Neuron (in vitro differentiated cells): ENCODE data around the gene AIG1.
"Not testable (repeated sequence)": the region's sequence is repeated elsewhere in the genome, so short reads cannot be mapped to it uniquely, and the experiment has no call there.

Experiments
- H2AFZ ChIP-seq: one replicate; pipeline ENCODE4 v1.6.1; 2013; ENCODE audit warnings: low read depth, mild to moderate bottlenecking, inconsistent platforms, low read length, moderate library complexity
- H3K27me3 ChIP-seq: one replicate; pipeline ENCODE4 v1.6.1; 2013; ENCODE audit warnings: low read length; ENCODE audit not compliant: insufficient read depth
- H3K36me3 ChIP-seq: one replicate; pipeline ENCODE4 v1.6.1; 2013; ENCODE audit warnings: low read length; ENCODE audit not compliant: insufficient read depth
- H3K4me1 ChIP-seq: one replicate; pipeline ENCODE4 v1.6.1; 2013; ENCODE audit warnings: low read length; ENCODE audit not compliant: insufficient read depth
- H3K4me3 ChIP-seq: 2 replicates; pipeline ENCODE4 v1.5.1; 2013; ENCODE audit warnings: mild to moderate bottlenecking, low read length, moderate library complexity
- H3K9me3 ChIP-seq: one replicate; pipeline ENCODE4 v1.6.1; 2013; ENCODE audit warnings: low read length

AIG1 gene

DNA sequence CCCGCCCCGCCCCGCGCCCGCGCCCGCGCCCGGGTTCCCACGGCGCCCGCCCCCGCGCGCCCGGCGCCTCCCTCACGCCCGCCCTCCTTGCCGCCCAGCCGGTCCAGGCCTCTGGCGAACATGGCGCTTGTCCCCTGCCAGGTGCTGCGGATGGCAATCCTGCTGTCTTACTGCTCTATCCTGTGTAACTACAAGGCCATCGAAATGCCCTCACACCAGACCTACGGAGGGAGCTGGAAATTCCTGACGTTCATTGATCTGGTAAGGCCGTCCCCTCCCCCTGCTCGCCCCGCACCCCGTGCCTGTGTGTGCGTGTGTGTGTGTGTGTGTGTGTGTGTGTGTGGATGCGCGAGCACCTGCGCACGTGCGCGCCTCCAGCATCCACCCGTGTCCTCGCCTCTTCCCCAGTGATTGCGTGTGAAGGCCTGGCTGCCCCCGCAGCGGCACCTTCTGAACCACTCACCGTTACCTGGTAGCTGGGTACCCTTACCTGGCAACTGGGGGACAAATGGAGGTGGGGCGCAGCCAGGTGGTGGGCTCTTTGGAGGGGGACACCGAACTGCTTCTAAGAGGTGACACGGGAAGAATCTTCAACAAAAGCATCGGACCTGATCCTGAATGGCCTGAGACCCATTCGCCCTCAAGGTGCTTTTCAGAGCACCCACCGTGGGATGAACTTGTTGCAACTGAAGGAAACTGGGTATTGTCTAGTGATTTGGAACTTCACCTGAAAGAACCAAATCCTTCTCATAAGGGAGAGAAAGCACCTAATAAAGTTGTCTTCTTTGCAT, at the start of gene AIG1:
Gene AIG1 (plus strand): TSS at position 84 of the 791 bp plus-strand sequence. CDS start 37 bp downstream, at position 121.
- no peaks in the 10 kb centered on the region for H3K9me3 ChIP-seq
- H2AFZ ChIP-seq = peak within 1 kb of the TSS; percentile 89
- H3K27me3 ChIP-seq = no peaks in the 10 kb centered on the region
- H3K4me3 ChIP-seq = peak within 1 kb of the TSS; percentile 94
- H3K4me1 ChIP-seq = peaks cover 13% of the 10 kb centered on the region
- H3K36me3 ChIP-seq = no peaks in the 10 kb centered on the region

- no peaks in the 10 kb centered on the region for H3K36me3 ChIP-seq
- no peaks in the 10 kb centered on the region for H3K27me3 ChIP-seq
- H3K4me3 ChIP-seq = no peak overlapping the region
- no peak overlapping the region for H2AFZ ChIP-seq
- no peaks in the 10 kb centered on the region for H3K9me3 ChIP-seq
- H3K4me1 ChIP-seq = no peaks in the 10 kb centered on the region
Observed at GRCh38 chr6:143014764-143015163, 45.9 kb upstream of the AIG1 start.

GRCh38 chr6:143015300-143015706, 45.4 kb upstream of the AIG1 start:
- Histone ChIP-seq H3K4me3 (no peak overlapping the region), H3K36me3 (no peaks in the 10 kb centered on the region), H3K9me3 (no peaks in the 10 kb centered on the region), H3K27me3 (no peaks in the 10 kb centered on the region), H3K4me1 (no peaks in the 10 kb centered on the region), H2AFZ (no peak overlapping the region)

DNA sequence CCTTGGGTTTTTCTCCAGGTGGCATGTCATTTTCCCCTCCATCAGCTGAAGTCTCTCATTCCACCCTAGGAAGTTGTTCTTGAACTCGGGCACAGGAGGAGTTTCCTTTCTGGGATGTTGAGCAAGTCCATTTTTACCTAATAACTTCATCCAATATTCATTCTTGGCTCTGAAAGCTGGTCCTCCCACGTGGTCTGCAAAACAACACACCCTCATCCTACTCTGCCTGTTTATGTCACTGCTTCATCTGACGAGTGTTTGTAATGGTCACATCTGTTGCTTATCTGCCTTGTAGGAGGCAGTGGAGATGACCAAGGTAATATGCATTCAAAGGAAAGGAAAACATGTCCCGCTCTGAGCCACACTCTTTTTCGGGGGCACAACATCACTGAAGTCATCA, 41.7 kb upstream of the AIG1 start:
- no peaks in the 10 kb centered on the region for H3K9me3 ChIP-seq
- H3K27me3 ChIP-seq = no peaks in the 10 kb centered on the region
- no peak overlapping the region for H3K4me3 ChIP-seq
- H3K36me3 ChIP-seq = no peaks in the 10 kb centered on the region
- H3K4me1 ChIP-seq = no peaks in the 10 kb centered on the region
- H2AFZ ChIP-seq = no peak overlapping the region

GRCh38 chr6:143020862-143021261, 39.8 kb upstream of the AIG1 start:
- H2AFZ ChIP-seq, H3K36me3 ChIP-seq, H3K9me3 ChIP-seq, H3K4me3 ChIP-seq, H3K4me1 ChIP-seq, H3K27me3 ChIP-seq: not testable (repeated sequence)

DNA sequence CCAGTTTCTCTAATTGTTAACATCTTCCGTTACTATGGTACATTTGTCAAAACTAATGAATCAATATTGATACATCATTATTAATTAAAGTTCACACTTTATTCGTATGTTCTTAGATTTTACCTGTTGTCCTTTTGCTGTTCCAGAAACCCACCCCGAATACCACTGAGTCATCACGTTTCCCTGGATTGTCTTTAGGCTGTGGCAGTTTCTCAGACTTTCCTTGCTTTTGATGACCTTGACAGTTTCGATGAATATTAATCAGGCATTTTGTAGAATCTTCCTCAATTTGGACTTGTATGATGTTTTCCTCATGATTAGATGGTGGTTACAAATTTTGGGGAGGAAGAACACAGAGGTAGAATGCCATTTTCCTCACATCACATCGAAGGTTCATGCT, 39.1 kb upstream of the AIG1 start:
- H3K9me3 ChIP-seq = no peaks in the 10 kb centered on the region
- no peaks in the 10 kb centered on the region for H3K36me3 ChIP-seq
- H3K4me1 ChIP-seq = no peaks in the 10 kb centered on the region
- no peak overlapping the region for H3K4me3 ChIP-seq
- no peak overlapping the region for H2AFZ ChIP-seq
- no peaks in the 10 kb centered on the region for H3K27me3 ChIP-seq

- Histone ChIP-seq H3K9me3 (no peaks in the 10 kb centered on the region), H3K4me3 (no peak overlapping the region), H3K36me3 (no peaks in the 10 kb centered on the region), H2AFZ (no peak overlapping the region), H3K27me3 (no peaks in the 10 kb centered on the region), H3K4me1 (no peaks in the 10 kb centered on the region)
Observed at GRCh38 chr6:143022587-143022986, 38.1 kb upstream of the AIG1 start.

DNA sequence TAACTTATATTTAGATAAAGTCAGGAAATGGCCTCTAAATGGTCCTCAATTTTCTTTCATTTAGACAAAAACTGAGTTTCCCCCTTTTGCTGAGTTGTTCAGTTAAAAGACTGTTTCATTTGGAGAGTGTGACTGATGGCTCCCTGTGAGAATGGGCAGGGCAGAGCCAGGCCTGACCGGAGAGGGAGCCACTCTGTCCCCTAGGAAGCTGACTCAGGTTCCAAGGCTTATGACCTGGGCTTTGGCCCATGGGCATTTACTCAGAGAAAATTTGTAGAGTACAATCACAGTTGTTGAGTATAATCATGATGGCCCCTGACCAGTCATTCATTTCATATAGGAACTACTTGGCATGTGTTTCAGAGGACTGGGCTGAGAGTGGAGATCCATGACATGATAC, 37.0 kb upstream of the AIG1 start:
- H3K27me3 ChIP-seq = no peaks in the 10 kb centered on the region
- H3K4me1 ChIP-seq = no peaks in the 10 kb centered on the region
- H3K36me3 ChIP-seq = no peaks in the 10 kb centered on the region
- H3K9me3 ChIP-seq = no peaks in the 10 kb centered on the region
- H3K4me3 ChIP-seq = no peak overlapping the region
- no peak overlapping the region for H2AFZ ChIP-seq

DNA sequence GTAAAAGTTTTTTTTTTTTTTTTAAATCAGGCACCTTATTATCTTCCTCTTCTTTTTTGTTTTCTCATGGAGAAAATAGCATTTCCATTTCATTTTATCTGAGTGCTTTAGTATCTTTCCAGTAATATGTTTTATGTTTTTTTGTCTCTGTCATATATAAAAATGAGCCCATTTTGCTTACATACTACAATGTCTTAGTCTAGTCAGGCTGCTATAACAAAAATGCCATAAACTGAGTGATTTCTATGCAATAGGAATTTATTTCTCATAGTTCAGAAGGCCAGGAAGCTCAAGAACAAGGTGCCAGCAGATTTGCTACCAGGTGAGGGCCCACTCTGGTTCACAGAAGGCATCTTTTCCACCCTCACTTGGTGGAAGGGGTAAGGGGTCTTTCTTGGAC, 35.7 kb upstream of the AIG1 start:
- Histone ChIP-seq H3K36me3 (no peaks in the 10 kb centered on the region), H3K9me3 (no peaks in the 10 kb centered on the region), H3K27me3 (no peaks in the 10 kb centered on the region), H2AFZ (no peak overlapping the region), H3K4me1 (no peaks in the 10 kb centered on the region), H3K4me3 (no peak overlapping the region)

DNA sequence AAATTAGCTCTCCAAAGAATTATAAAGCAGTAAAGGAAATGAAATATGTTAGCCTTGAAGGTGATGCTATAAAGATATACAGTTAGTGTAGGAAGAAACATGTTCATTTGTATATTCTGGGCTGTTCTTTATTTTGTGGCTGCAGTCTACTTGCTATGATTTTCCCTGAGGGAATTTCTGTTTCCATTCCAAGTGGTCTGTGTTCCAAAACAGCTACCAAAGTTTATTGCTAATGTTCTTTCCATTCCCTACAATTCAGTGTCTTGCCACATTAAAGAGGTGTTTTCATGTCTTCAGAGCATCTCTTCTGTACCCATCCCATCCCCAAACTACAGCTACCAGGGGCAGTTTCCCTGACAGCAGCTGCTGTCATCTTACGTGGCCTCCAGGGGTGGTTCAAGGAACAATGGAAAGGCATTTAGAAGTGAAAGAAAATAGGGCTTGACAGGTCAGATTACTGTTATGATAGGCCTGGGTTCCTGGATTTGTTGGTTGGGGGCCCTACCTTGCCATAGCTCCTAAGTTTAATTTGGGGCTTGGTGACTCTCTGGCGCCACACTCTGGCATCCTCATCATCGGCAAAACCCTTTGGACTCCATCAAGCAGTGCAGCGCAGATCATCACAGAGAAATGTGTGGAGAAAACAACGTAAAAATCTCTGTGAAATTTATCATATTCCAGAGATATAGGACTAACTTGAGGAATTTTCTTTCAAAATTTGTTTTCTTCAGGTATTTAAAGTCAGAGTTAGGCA, 33.8 kb upstream of the AIG1 start:
- no peak overlapping the region for H3K4me3 ChIP-seq
- no peaks in the 10 kb centered on the region for H3K27me3 ChIP-seq
- no peak overlapping the region for H2AFZ ChIP-seq
- H3K9me3 ChIP-seq = no peaks in the 10 kb centered on the region
- H3K36me3 ChIP-seq = no peaks in the 10 kb centered on the region
- H3K4me1 ChIP-seq = no peaks in the 10 kb centered on the region

GRCh38 chr6:143034689-143035334, 25.9 kb upstream of the AIG1 start:
- H3K4me3 ChIP-seq = no peak overlapping the region
- no peaks in the 10 kb centered on the region for H3K27me3 ChIP-seq
- no peak overlapping the region for H2AFZ ChIP-seq
- H3K4me1 ChIP-seq = peaks cover 12% of the 10 kb centered on the region
- H3K36me3 ChIP-seq = no peaks in the 10 kb centered on the region
- H3K9me3 ChIP-seq = no peaks in the 10 kb centered on the region

DNA sequence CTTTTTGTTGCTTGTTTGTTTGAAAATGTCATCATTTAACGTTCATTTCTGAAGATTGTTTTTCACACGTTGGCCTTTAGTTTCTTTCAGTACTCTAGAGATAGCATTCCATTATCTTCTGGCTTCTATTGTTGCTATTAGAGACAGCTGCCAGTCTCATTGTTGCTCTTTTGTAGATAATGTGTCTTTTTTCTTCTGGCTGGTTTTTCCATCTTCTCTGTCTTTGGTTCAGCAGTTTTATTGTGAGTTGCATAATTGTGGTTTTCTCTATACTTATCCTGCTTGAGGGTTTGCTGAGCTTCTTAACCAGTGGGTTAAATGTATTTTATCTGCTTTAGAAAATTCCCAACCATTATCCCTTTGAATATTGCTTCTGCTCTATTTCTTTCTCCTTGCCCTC, 23.2 kb upstream of the AIG1 start:
- H2AFZ ChIP-seq = no peak overlapping the region
- no peaks in the 10 kb centered on the region for H3K9me3 ChIP-seq
- H3K36me3 ChIP-seq = no peaks in the 10 kb centered on the region
- peaks cover 12% of the 10 kb centered on the region for H3K4me1 ChIP-seq
- H3K4me3 ChIP-seq = no peak overlapping the region
- no peaks in the 10 kb centered on the region for H3K27me3 ChIP-seq

GRCh38 chr6:143038833-143039232, 21.9 kb upstream of the AIG1 start:
- H3K27me3 ChIP-seq = no peaks in the 10 kb centered on the region
- no peaks in the 10 kb centered on the region for H3K9me3 ChIP-seq
- no peaks in the 10 kb centered on the region for H3K36me3 ChIP-seq
- H3K4me1 ChIP-seq = peaks cover 12% of the 10 kb centered on the region
- H2AFZ ChIP-seq = no peak overlapping the region
- no peak overlapping the region for H3K4me3 ChIP-seq
